GM21529 (cell line): ENCODE measurements around the gene OXCT1.
A peak's percentile ranks its signal among the peaks of the same experiment; 100 is the strongest.

Experiments used
- ATAC-seq: cut with Tn5 transposase; IDR thresholded peaks from one replicate; pipeline ENCODE4 v1.9.1; 2021; ENCODE audit not compliant: unreplicated experiment

Gene OXCT1

GRCh38 chr5:41869724-41870626 lies at the start of gene OXCT1:
Gene OXCT1 (minus strand): TSS chr5:41870425. CDS start chr5:41870358, 67 bp downstream.
- ATAC-seq, result peak; percentile 92

GRCh38 chr5:41918105-41918504 lies 47.9 kb upstream of the OXCT1 start:
- peak; percentile 59 for ATAC-seq

- ATAC-seq, result no peak
These were observed 38.3 kb upstream of the OXCT1 start for GRCh38 chr5:41908374-41909079.

GRCh38 chr5:41906151-41906550 lies 35.9 kb upstream of the OXCT1 start:
- no peak for ATAC-seq

- ATAC-seq, result peak; percentile 99
These were observed 33.9 kb upstream of the OXCT1 start, which contains the start of gene RIMOC1 for GRCh38 chr5:41903892-41904799. Gene RIMOC1 (plus strand): TSS chr5:41904344. CDS start chr5:41904368, 24 bp downstream.

- ATAC-seq, result no peak
These were observed 33.2 kb upstream of the OXCT1 start for GRCh38 chr5:41903382-41903891.

- ATAC-seq, result no peak
These were observed 26.0 kb upstream of the OXCT1 start for GRCh38 chr5:41896230-41896629.

GRCh38 chr5:41893074-41893851 lies 23.0 kb upstream of the OXCT1 start:
- ATAC-seq, result peak; percentile 77

- ATAC-seq, result no peak
These were observed 21.8 kb upstream of the OXCT1 start for GRCh38 chr5:41892031-41892430.

GRCh38 chr5:41891066-41891707 lies 21.0 kb upstream of the OXCT1 start:
- ATAC-seq, result peak; percentile 39

- ATAC-seq, result no peak
These were observed 15.1 kb upstream of the OXCT1 start for GRCh38 chr5:41885286-41885685.

GRCh38 chr5:41883936-41884335 lies 13.7 kb upstream of the OXCT1 start:
- no peak for ATAC-seq

GRCh38 chr5:41883243-41883642 lies 13.0 kb upstream of the OXCT1 start:
- ATAC-seq, result no peak

- no peak for ATAC-seq
These were observed 12.5 kb upstream of the OXCT1 start for GRCh38 chr5:41882765-41883164.

- ATAC-seq, result no peak
These were observed 8.6 kb upstream of the OXCT1 start for GRCh38 chr5:41878643-41879478.

GRCh38 chr5:41878173-41878572 lies 7.9 kb upstream of the OXCT1 start:
- no peak for ATAC-seq

- ATAC-seq, result no peak
These were observed 7.2 kb upstream of the OXCT1 start for GRCh38 chr5:41877408-41877807.

GRCh38 chr5:41876678-41877077 lies 6.5 kb upstream of the OXCT1 start:
- ATAC-seq, result no peak

- peak; percentile 16 for ATAC-seq
These were observed 4.9 kb upstream of the OXCT1 start for GRCh38 chr5:41875121-41875520.
